ENCODE data around the gene BAX.

DNA sequence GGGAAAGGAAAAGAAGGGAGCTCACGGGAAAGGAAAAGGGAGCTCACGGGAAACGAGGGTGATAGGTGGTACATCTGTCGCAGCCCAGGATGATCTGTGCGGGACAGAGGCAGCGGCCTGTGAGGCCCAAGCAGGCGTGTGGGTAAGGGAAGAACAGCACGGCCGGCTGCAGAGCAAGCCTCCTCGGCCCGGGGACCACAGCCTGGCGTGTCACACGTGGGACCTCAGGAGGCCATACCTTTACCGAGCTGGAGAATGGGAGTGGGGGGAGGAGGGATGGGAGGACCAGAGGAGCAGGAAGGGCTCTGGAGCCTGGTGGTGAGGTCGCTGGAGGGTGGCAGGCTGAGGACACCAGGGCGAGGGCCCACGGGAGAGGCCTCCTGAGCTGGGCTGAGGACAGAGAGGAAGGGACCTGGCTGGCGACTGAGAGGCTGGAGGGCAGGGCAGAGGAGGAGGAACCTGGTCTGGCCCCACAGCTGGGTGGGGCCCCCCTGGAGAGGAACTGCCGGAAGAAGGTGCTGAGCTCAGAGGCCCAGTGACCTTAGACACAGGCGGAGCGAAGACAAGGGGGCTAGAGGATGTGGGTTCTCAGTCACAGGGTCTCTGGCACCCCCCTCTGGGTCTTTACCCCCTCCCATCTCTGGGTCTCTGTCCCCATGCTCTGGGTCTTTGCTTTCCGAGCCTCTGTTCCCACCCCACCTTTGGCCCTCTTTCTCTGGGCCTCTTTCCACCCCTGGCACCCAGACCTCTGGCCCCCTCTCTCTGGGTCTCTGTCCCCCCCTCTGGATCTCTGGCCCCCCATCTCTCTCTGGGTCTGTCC lies 7.6 kb downstream of the BAX start:
- TF ChIP-seq CTCF (IDR thresholded peaks at IDR 0.05) (peak in 1 of 6 experiments; percentile 2), POLR2A (IDR thresholded peaks at IDR 0.05) (peak in 2 of 4 donors; percentile 39 to 72)

All from esophagus squamous epithelium (tissue), 4 donors.